Gastrocnemius medialis (tissue), 4 donors: Measurements from ENCODE around the gene NDUFAF8. TPM values are rescaled to one million over a fixed set of nuclear protein-coding genes. Genes with fewer than 3 reads are reported as not detected.

Source experiments
- ATAC-seq, 2 donors: fragments of 150-250 bp; one replicate each; pipeline ENCODE4 v1.9.1; 2016
- DNase-seq, 2 donors: peaks; one replicate each; pipeline ENCODE4 v3.0.0-alpha.2; 2019
- H3K27ac ChIP-seq, 4 donors: fragments of 200-600 bp; sonication (generic); 1 replicate in 1 of 4; 2 replicates in 3 of 4; pipeline ENCODE4 v1.5.1; 2016 to 2018; ENCODE audit warnings: mild to moderate bottlenecking in 2 of 4, moderate library complexity in 1 of 4
- H3K27me3 ChIP-seq, 3 donors: fragments of 200-600 bp; sonication (generic) in 2 of 3; 1 replicate in 1 of 3; 2 replicates in 2 of 3; pipeline versions ENCODE4 v1.5.1 to v1.6.0; 2016 to 2019; ENCODE audit warnings: mild to moderate bottlenecking in 1 of 3, moderate library complexity in 1 of 3
- H3K36me3 ChIP-seq, 2 donors: fragments of 200-600 bp; sonication (generic) in 1 of 2; one replicate each; pipeline ENCODE4 v1.5.1; 2017 to 2018
- H3K4me1 ChIP-seq, 2 donors: fragments of 200-600 bp; sonication (generic) in 1 of 2; one replicate each; pipeline ENCODE4 v1.5.1; 2016 to 2017; ENCODE audit warnings: mild to moderate bottlenecking in 2 of 2
- H3K4me3 ChIP-seq, 4 donors: fragments of 200-600 bp; sonication (generic) in 3 of 4; 1 replicate in 1 of 4; 2 replicates in 3 of 4; pipeline ENCODE4 v1.5.1; 2016 to 2019; ENCODE audit warnings: mild to moderate bottlenecking in 2 of 4
- H3K9me3 ChIP-seq, 3 donors: fragments of 200-600 bp; sonication (generic) in 2 of 3; 1 replicate in 1 of 3; 2 replicates in 2 of 3; pipeline ENCODE4 v1.5.1; 2016 to 2019
- POLR2A ChIP-seq, 2 donors: fragments of 450-650 bp; IDR thresholded peaks; one replicate each; pipeline ENCODE4 v1.6.1; 2017; ENCODE audit warnings: antibody characterized with exemption in 2 of 2, mild to moderate bottlenecking in 2 of 2, moderate library complexity in 2 of 2
- in situ Hi-C, 4 donors: fragments of 200-750 bp; cut with MboI; loops; one replicate each; pipeline versions ENCODE4 v1.15.0 to v1.8.0; 2017; ENCODE audit warnings: low sequenced_read_pairs in 4 of 4
- intact Hi-C: fragments of 100-400 bp; cut with DNase I; formaldehyde crosslinking; loops from one replicate; pipeline ENCODE4 v1.15.1; 2023; ENCODE audit warnings: low total_unique reads
- total RNA-seq, 4 donors: library from RNA; depleted of rRNA; stranded (reverse); fragments of >200 nt; gene quantifications; one replicate each; pipeline versions ENCODE4 v1.1.0 to v1.2.3, GENCODE V29; 2016
- TF ChIP-seq, protein P1 (sequence below), 5 experiments: fragments of 450-650 bp in 3 of 5; fragments of 200-600 bp in 2 of 5; sonication (generic) in 2 of 5; IDR thresholded peaks in 4 of 5; conservative IDR thresholded peaks in 1 of 5; 1 replicate in 4 of 5; 2 replicates in 1 of 5; pipeline ENCODE4 v1.5.1; 2016 to 2019; ENCODE audit warnings: antibody characterized with exemption in 5 of 5, mild to moderate bottlenecking in 3 of 5, moderate library complexity in 3 of 5

Gene NDUFAF8
- total RNA-seq, 4 donors from 2014 or later, result 39.4 to 700 (median 74.5) TPM

DNA sequence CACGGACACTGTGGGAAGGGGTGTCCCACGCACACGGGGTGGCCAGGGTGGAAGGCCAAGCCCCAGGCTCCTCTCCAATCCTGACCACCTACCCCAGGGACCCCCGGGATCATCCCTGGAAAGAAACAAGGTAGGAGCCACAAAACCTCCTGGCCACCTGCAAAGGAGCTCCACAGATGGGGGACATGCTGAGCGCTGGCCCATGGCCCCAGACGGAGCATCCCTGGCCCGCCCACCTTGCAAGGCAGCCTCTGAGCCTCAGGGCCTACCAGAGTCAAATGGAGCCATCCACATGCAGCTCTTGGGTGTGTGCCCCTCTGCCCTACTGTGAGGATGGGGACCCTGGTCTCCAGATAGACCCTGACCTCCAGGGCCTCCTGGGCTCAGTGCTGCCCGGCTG, 39.7 kb downstream of the NDUFAF8 start:
- no peak overlapping the region for H3K27ac ChIP-seq
- in situ Hi-C loops, result no loop called here
- H3K4me1 ChIP-seq, result no peaks in the 10 kb centered on the region
- intact Hi-C loops, result no loop called here
- H3K9me3 ChIP-seq, result no peaks in the 10 kb centered on the region
- H3K36me3 ChIP-seq, result peaks cover 0 to 51% of the 10 kb centered on the region in 2 donors
- ATAC-seq (no peak), DNase-seq (no peak)
- TF ChIP-seq, protein P1, sequence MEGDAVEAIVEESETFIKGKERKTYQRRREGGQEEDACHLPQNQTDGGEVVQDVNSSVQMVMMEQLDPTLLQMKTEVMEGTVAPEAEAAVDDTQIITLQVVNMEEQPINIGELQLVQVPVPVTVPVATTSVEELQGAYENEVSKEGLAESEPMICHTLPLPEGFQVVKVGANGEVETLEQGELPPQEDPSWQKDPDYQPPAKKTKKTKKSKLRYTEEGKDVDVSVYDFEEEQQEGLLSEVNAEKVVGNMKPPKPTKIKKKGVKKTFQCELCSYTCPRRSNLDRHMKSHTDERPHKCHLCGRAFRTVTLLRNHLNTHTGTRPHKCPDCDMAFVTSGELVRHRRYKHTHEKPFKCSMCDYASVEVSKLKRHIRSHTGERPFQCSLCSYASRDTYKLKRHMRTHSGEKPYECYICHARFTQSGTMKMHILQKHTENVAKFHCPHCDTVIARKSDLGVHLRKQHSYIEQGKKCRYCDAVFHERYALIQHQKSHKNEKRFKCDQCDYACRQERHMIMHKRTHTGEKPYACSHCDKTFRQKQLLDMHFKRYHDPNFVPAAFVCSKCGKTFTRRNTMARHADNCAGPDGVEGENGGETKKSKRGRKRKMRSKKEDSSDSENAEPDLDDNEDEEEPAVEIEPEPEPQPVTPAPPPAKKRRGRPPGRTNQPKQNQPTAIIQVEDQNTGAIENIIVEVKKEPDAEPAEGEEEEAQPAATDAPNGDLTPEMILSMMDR (IDR thresholded peaks at IDR 0.05 in 4 of 5, conservative IDR thresholded peaks at IDR 0.05 in 1 of 5), result no peak
- TF ChIP-seq POLR2A (IDR thresholded peaks at IDR 0.05), result no peak
- H3K27me3 ChIP-seq, result no peaks in the 10 kb centered on the region
- no peak overlapping the region for H3K4me3 ChIP-seq

DNA sequence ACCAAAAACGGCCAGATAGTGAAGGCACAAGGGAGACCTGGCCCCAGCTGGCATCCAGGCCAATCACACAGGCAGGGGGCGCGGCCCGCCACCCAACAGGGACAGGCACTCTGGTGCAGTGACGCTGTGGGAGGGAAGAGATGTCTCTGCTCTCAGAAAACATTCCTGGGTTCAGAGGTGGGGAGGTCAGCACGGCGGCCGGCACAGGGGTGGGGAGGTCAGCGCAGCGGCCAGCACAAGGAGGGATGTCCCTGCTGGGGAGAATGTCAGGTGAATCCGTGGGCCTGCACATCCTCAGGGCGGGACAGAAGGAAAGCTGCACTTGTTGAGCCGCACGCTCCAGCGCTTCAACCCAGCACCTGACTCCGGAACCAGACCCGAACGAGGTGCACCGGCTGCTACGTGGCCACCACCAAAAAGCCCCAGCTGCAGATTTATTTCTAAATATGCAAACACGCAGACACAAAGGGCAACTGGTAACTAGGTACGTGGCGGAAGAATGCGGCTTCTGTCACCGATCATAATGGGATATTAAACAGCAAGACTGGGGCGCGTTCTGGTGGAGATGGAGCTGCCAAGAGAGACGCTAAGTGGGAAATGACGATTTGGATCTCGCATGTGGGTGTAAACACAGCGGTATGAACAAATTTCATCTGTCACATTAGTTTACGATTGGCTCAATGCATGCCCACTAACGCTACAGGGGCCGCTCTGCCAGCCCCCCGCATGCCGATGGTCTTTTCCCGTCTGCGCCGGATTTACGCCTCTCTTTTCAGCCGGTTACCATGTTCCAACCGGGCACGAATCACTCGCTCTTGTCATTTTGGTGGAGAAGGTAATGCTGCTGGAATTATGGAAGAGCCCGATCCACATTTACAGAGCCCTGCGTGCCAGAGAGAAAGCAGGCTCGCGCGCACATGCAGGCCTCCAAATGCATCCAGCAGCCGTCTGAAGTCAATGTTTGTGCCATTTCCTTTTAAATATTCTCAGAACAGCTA, 40.5 kb downstream of the NDUFAF8 start:
- H3K4me1 ChIP-seq, result no peaks in the 10 kb centered on the region
- in situ Hi-C loops, result no loop called here
- intact Hi-C loops, result no loop called here
- ATAC-seq, result no peak
- TF ChIP-seq, protein P1 (IDR thresholded peaks at IDR 0.05 in 4 of 5, conservative IDR thresholded peaks at IDR 0.05 in 1 of 5), result no peak
- no peak for TF ChIP-seq POLR2A (IDR thresholded peaks at IDR 0.05)
- no peaks in the 10 kb centered on the region for H3K27me3 ChIP-seq
- H3K36me3 ChIP-seq, result peaks cover 0 to 43% of the 10 kb centered on the region in 2 donors
- H3K9me3 ChIP-seq, result no peaks in the 10 kb centered on the region
- no peak for DNase-seq
- no peak overlapping the region for H3K4me3 ChIP-seq
- H3K27ac ChIP-seq, result no peak overlapping the region

DNA sequence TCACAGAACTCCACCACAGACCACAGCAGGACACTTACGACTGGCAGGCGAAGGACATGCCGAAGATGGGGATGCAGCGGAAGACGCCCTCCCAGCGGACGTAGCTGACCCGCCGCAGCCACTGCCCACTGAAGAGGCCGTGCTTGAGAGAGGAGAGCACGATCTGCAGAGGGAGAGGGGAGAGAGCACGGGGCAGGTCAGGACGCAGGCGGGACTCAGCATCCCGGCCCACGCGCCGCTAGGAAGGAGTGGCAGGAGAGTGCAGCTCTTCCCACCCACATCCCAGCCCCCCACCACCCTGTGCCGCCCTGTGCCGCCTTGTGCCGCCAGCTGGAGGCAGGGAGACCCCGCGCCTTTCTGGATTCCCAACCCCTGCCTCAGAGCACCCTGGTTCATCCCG, 41.5 kb downstream of the NDUFAF8 start:
- no peaks in the 10 kb centered on the region for H3K9me3 ChIP-seq

DNA sequence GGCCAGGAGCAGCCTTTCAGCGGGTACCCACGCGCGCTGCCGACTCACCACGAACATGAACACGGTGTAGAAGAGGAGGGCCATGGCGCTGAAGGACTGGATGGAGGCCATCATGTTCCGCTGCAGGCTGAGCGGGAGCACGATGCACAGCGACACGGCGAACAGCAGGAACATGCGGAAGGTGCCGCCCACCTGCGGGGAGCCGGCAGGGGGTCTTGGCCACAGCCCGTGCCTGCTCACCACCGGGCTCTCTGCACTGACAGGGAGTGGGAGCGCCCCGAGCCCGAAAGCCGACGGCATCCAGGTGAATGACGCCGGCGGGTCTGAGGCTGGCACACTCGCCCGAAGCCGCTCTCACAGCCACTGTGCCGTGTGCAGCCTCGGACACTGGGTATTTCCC, 43.0 kb downstream of the NDUFAF8 start:
- H3K27me3 ChIP-seq, result no peaks in the 10 kb centered on the region
- H3K9me3 ChIP-seq, result no peaks in the 10 kb centered on the region
- TF ChIP-seq, protein P1 (IDR thresholded peaks at IDR 0.05 in 4 of 5, conservative IDR thresholded peaks at IDR 0.05 in 1 of 5), result no peak
- TF ChIP-seq POLR2A (IDR thresholded peaks at IDR 0.05), result no peak
- H3K27ac ChIP-seq, result no peak overlapping the region
- ATAC-seq, result no peak
- in situ Hi-C loops, result no loop called here
- intact Hi-C loops, result no loop called here
- DNase-seq, result no peak
- peaks cover 0 to 5% of the 10 kb centered on the region in 2 donors for H3K4me1 ChIP-seq
- no peak overlapping the region for H3K4me3 ChIP-seq
- peaks cover 0 to 23% of the 10 kb centered on the region in 2 donors for H3K36me3 ChIP-seq

More for the DNA sequence above, 41.5 kb downstream of the NDUFAF8 start:
- in situ Hi-C loops, result no loop called here
- intact Hi-C loops, result no loop called here
- ATAC-seq, result no peak
- DNase-seq, result no peak
- H3K4me3 ChIP-seq, result no peak overlapping the region
- H3K36me3 ChIP-seq, result peaks cover 0 to 36% of the 10 kb centered on the region in 2 donors
- H3K4me1 ChIP-seq, result peaks cover 0 to 5% of the 10 kb centered on the region in 2 donors
- TF ChIP-seq, protein P1 (IDR thresholded peaks at IDR 0.05 in 4 of 5, conservative IDR thresholded peaks at IDR 0.05 in 1 of 5), result no peak
- no peak for TF ChIP-seq POLR2A (IDR thresholded peaks at IDR 0.05)
- no peaks in the 10 kb centered on the region for H3K27me3 ChIP-seq
- no peak overlapping the region for H3K27ac ChIP-seq
